GM19025 (cell line): ENCODE data around the gene SLC2A4.
"Not testable (repeated sequence)": the region's sequence is repeated elsewhere in the genome, so short reads cannot be mapped to it uniquely, and the experiment has no call there.

ENCODE experiments used
- ATAC-seq: cut with Tn5 transposase; IDR thresholded peaks from one replicate; pipeline ENCODE4 v1.9.1; 2021; ENCODE audit warnings: mild to moderate bottlenecking, low read depth, moderate library complexity; ENCODE audit not compliant: unreplicated experiment

SLC2A4 gene

GRCh38 chr17:7281074-7281952 is at the start of gene SLC2A4:
SLC2A4 (plus strand) TSS chr17:7281718; CDS start chr17:7281935, 217 bp downstream.
- no peak for ATAC-seq

GRCh38 chr17:7232114-7232513 is 49.4 kb upstream of the SLC2A4 start:
- ATAC-seq = no peak

- ATAC-seq = no peak
Measured at GRCh38 chr17:7233701-7234082, 47.8 kb upstream of the SLC2A4 start.

GRCh38 chr17:7234083-7234951 is 47.2 kb upstream of the SLC2A4 start, which contains the start of gene DVL2:
DVL2 (minus strand) TSS chr17:7234517; CDS start chr17:7234262, 255 bp downstream.
- ATAC-seq = peak; percentile 61

- ATAC-seq = no peak
Measured at GRCh38 chr17:7235693-7236665, 45.5 kb upstream of the SLC2A4 start.

GRCh38 chr17:7236808-7237207 is 44.7 kb upstream of the SLC2A4 start:
- ATAC-seq = no peak

- no peak for ATAC-seq
Measured at GRCh38 chr17:7237266-7237760, 44.2 kb upstream of the SLC2A4 start.

- ATAC-seq = no peak
Measured at GRCh38 chr17:7237761-7238419, 43.6 kb upstream of the SLC2A4 start.

GRCh38 chr17:7238420-7239090 is 43.0 kb upstream of the SLC2A4 start:
- no peak for ATAC-seq

- ATAC-seq = peak; percentile 38
Measured at GRCh38 chr17:7239091-7240027, 42.2 kb upstream of the SLC2A4 start, which contains the start of gene PHF23. PHF23 (minus strand) TSS chr17:7239457; CDS start chr17:7239279, 178 bp downstream.

- ATAC-seq = no peak
Measured at GRCh38 chr17:7240375-7240774, 41.1 kb upstream of the SLC2A4 start.

GRCh38 chr17:7241090-7241733 is 40.3 kb upstream of the SLC2A4 start:
- no peak for ATAC-seq

- no peak for ATAC-seq
Measured at GRCh38 chr17:7241783-7242716, 39.5 kb upstream of the SLC2A4 start, which contains the start of gene GABARAP. GABARAP (minus strand) TSS chr17:7242449; CDS start chr17:7242330, 119 bp downstream.

- ATAC-seq = peak; percentile 49
Measured at GRCh38 chr17:7242717-7243452, 38.6 kb upstream of the SLC2A4 start.

- no peak for ATAC-seq
Measured at GRCh38 chr17:7243453-7243729, 38.1 kb upstream of the SLC2A4 start.

- not testable (repeated sequence) for ATAC-seq
Measured at GRCh38 chr17:7243838-7244237, 37.7 kb upstream of the SLC2A4 start.
